ENCODE measurements around the gene MSANTD1. TPM values are rescaled to one million over a fixed set of nuclear protein-coding genes. Genes with fewer than 3 reads are reported as not detected.

The MSANTD1 gene
- total and polyA plus RNA-seq, 10 of the 15 experiments (the other 5 are each of a cell fraction or from before 2014, with no cell fraction given), result 0.07 to 0.87 (median 0.22) TPM; not detected in 2

- SMC1A ChIA-PET (ENCODE audit: uncharacterized antibody, unreplicated experiment), result no interaction called here
- in situ Hi-C loops (cut with MboI) (no loop called here), intact Hi-C loops (cut with micrococcal nuclease; ENCODE audit: unreplicated experiment) (no loop called here)
- no peaks in the 10 kb centered on the region for H3K4me1 ChIP-seq (ENCODE audit: control insufficient read depth, insufficient read depth, low read length)
- no peak for FAIRE-seq
- no peak overlapping the region for H3K27ac ChIP-seq (ENCODE audit: control insufficient read depth, insufficient read depth)
- H3K4me3 ChIP-seq, result no peak overlapping the region
- RAD21 ChIA-PET (ENCODE audit: unreplicated experiment), result no interaction called here
- peaks cover 2% of the 10 kb centered on the region; the same call in 1 of the 3 replicates for H3K9me3 ChIP-seq (replicated peaks; ENCODE audit: control insufficient read depth, insufficient read depth, low read length)
- CTCF ChIA-PET, result interaction anchor here (0.6 to 1.1 kb wide), 2 partner anchors 170 to 620 kb away, joined by 3 to 4 read pairs; no protein-coding TSS in a partner anchor
- no peak overlapping the region for H3K9ac ChIP-seq (ENCODE audit: control insufficient read depth, insufficient read depth, low read length)
- H2AFZ ChIP-seq (ENCODE audit: control insufficient read depth, low read depth, low read length), result no peak overlapping the region
- WGBS (ENCODE audit: insufficient coverage, insufficient replicate concordance, low lambda C conversion rate, missing lambda C conversion rate), result 80% methylated on average over 9 of the region's 9 CpGs
- no peaks in the 10 kb centered on the region for H3K79me2 ChIP-seq (ENCODE audit: control insufficient read depth, insufficient read depth, low read length)
- ATAC-seq, result no peak
- no peak for DNase-seq (ENCODE audit: low read depth, low spot score)
- BruUV-seq (replicated peaks), result no TSS peak
- POLR2A ChIA-PET, result no interaction called here
- no peaks in the 10 kb centered on the region for H3K36me3 ChIP-seq (ENCODE audit: control insufficient read depth in 2 of 2, insufficient read depth in 2 of 2, low read length in 1 of 2)
- no peaks in the 10 kb centered on the region for H4K20me1 ChIP-seq (ENCODE audit: control insufficient read depth, insufficient read depth)
- H3K4me2 ChIP-seq (ENCODE audit: control insufficient read depth, insufficient read depth), result no peak overlapping the region
- no peak for TF ChIP-seq ETV6 (conservative IDR thresholded peaks at IDR 0.05 in 1 of 2, IDR thresholded peaks at IDR 0.05 in 1 of 2; ENCODE audit: borderline replicate concordance in 1 of 2, low read depth in 1 of 2)
- TF ChIP-seq BRCA1 (IDR thresholded peaks at IDR 0.05; ENCODE audit: low read depth, low read length), result no peak
- TF ChIP-seq MTA2 (IDR thresholded peaks at IDR 0.05; ENCODE audit: low read depth), result no peak
- TF ChIP-seq SMAD1 (IDR thresholded peaks at IDR 0.05; ENCODE audit: low read depth, partially characterized antibody), result no peak
- TF ChIP-seq, protein P1, sequence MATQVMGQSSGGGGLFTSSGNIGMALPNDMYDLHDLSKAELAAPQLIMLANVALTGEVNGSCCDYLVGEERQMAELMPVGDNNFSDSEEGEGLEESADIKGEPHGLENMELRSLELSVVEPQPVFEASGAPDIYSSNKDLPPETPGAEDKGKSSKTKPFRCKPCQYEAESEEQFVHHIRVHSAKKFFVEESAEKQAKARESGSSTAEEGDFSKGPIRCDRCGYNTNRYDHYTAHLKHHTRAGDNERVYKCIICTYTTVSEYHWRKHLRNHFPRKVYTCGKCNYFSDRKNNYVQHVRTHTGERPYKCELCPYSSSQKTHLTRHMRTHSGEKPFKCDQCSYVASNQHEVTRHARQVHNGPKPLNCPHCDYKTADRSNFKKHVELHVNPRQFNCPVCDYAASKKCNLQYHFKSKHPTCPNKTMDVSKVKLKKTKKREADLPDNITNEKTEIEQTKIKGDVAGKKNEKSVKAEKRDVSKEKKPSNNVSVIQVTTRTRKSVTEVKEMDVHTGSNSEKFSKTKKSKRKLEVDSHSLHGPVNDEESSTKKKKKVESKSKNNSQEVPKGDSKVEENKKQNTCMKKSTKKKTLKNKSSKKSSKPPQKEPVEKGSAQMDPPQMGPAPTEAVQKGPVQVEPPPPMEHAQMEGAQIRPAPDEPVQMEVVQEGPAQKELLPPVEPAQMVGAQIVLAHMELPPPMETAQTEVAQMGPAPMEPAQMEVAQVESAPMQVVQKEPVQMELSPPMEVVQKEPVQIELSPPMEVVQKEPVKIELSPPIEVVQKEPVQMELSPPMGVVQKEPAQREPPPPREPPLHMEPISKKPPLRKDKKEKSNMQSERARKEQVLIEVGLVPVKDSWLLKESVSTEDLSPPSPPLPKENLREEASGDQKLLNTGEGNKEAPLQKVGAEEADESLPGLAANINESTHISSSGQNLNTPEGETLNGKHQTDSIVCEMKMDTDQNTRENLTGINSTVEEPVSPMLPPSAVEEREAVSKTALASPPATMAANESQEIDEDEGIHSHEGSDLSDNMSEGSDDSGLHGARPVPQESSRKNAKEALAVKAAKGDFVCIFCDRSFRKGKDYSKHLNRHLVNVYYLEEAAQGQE (IDR thresholded peaks at IDR 0.05; ENCODE audit: low read depth, low read length), result no peak
- TF ChIP-seq, protein P2, sequence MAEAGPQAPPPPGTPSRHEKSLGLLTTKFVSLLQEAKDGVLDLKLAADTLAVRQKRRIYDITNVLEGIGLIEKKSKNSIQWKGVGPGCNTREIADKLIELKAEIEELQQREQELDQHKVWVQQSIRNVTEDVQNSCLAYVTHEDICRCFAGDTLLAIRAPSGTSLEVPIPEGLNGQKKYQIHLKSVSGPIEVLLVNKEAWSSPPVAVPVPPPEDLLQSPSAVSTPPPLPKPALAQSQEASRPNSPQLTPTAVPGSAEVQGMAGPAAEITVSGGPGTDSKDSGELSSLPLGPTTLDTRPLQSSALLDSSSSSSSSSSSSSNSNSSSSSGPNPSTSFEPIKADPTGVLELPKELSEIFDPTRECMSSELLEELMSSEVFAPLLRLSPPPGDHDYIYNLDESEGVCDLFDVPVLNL (IDR thresholded peaks at IDR 0.05; ENCODE audit: low read depth, low read length), result no peak
- TF ChIP-seq GATAD2B (conservative IDR thresholded peaks at IDR 0.05; ENCODE audit: low read depth), result no peak
- TF ChIP-seq, protein P3, sequence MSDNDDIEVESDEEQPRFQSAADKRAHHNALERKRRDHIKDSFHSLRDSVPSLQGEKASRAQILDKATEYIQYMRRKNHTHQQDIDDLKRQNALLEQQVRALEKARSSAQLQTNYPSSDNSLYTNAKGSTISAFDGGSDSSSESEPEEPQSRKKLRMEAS (IDR thresholded peaks at IDR 0.05; ENCODE audit: low read depth, low read length), result no peak
- no peak for TF ChIP-seq ZNF217 (IDR thresholded peaks at IDR 0.05)
- no peak for TF ChIP-seq CREB1 (IDR thresholded peaks at IDR 0.05; ENCODE audit: low read depth)
- no peak for TF ChIP-seq ZSCAN29 (IDR thresholded peaks at IDR 0.05)
- TF ChIP-seq IKZF1 (conservative IDR thresholded peaks at IDR 0.05), result no peak
- TF ChIP-seq CHD4 (IDR thresholded peaks at IDR 0.05), result no peak
- no peak for TF ChIP-seq FOXK2 (IDR thresholded peaks at IDR 0.05)
- 0 out of 4 replicates have a peak, but pooled peaks cover 0 to 2% of the 10 kb centered on the region in 2 experiments for H3K27me3 ChIP-seq (replicated peaks in 1 of 2; ENCODE audit: control insufficient read depth in 2 of 2, insufficient read depth in 2 of 2, low read length in 1 of 2)
Measured at GRCh38 chr4:3276986-3277385, 28.0 kb downstream of the MSANTD1 start.
